ENCODE results near the gene FBXO17.

- TF ChIP-seq CTCF (IDR thresholded peaks at IDR 0.05), result no peak
- TF ChIP-seq POLR2A (IDR thresholded peaks at IDR 0.05), result no peak
Observed at GRCh38 chr19:38956264-38956663, 19.3 kb downstream of the FBXO17 start.
